OCI-LY1 (cell line): ENCODE measurements around the gene ABTB2.

Source experiments
- EZH2 ChIP-seq: fragments of 200-600 bp; sonication (generic), shearing (Covaris generic); IDR thresholded peaks from 2 replicates; pipeline ENCODE4 v1.8.0; 2017; ENCODE audit warnings: borderline replicate concordance, mixed run types, mild to moderate bottlenecking, antibody characterized with exemption, low read length, moderate library complexity, mixed read lengths
- TF ChIP-seq, protein P1 (sequence below): fragments of 200-600 bp; sonication (generic), shearing (Covaris generic); IDR thresholded peaks from 2 replicates; pipeline ENCODE4 v1.5.1; 2017; ENCODE audit warnings: mild to moderate bottlenecking, antibody characterized with exemption, low read length, moderate library complexity, mixed read lengths

DNA sequence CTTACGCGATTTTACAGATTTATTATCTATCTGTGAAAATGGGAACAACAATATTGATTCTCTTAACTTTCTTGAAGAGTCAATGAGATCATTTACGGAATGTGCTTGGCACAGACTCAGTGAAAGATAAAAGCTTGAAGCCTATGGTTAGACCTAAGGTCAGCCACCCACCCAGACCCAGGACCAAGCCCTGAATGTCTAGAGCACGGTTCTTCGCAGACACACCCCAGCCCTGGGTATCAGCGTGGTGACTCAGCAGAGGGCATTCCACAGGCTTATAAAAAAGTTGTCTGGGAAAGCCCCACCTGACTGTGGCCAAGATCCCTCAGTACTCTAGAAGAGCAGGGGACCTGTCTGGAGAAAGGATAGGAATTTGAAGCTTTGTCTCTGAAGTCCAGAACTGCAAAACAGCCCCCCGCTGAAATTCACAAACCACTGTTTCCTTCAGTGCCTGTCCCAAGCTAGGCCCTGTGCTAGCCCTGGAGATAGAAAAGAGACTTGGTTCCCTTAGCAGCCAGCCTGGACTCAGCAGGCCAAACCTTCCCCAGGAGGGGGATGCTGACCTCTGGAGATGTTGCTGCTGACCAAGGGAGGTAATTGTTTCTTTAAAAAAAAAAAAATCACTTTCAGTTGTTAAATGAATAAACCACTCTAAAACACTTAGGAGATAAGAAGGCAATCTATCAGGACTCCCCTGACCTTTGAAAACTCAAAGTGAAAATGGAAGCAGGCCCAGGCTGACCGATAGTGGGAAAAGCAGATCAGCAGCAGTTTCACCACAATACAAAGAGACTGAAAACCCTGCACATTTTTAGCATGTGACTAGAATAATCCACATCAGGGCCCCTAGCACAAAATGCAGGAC lies 114.0 kb downstream of the ABTB2 start:
- TF ChIP-seq EZH2, result no peak
- TF ChIP-seq, protein P1, sequence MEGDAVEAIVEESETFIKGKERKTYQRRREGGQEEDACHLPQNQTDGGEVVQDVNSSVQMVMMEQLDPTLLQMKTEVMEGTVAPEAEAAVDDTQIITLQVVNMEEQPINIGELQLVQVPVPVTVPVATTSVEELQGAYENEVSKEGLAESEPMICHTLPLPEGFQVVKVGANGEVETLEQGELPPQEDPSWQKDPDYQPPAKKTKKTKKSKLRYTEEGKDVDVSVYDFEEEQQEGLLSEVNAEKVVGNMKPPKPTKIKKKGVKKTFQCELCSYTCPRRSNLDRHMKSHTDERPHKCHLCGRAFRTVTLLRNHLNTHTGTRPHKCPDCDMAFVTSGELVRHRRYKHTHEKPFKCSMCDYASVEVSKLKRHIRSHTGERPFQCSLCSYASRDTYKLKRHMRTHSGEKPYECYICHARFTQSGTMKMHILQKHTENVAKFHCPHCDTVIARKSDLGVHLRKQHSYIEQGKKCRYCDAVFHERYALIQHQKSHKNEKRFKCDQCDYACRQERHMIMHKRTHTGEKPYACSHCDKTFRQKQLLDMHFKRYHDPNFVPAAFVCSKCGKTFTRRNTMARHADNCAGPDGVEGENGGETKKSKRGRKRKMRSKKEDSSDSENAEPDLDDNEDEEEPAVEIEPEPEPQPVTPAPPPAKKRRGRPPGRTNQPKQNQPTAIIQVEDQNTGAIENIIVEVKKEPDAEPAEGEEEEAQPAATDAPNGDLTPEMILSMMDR, result no peak
